HG02981 (cell line): ENCODE results near the gene ATP8B4.

Experiments
- ATAC-seq: cut with Tn5 transposase; IDR thresholded peaks from one replicate; pipeline ENCODE4 v1.9.1; 2021; ENCODE audit warnings: mild to moderate bottlenecking, moderate library complexity; ENCODE audit not compliant: unreplicated experiment

The ATP8B4 gene

DNA sequence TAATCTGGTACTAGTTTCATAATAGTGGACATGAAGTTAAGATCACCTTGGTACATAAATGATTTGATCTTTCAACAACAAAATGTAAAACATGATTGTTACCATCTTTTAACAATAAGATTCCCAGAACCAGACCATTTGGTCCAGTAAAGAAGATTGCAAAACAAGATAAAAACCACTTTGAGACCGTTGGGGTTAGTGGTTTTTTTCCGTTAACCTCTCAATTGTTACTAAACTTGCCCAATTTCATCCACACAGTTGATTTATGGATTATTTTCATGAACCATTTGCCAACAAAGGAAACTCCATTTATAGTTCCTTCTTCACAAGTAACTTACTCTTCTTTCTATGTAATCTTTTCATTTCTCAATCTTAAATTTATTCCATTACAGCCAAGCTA is 53.8 kb downstream of the ATP8B4 start:
- no peak for ATAC-seq

DNA sequence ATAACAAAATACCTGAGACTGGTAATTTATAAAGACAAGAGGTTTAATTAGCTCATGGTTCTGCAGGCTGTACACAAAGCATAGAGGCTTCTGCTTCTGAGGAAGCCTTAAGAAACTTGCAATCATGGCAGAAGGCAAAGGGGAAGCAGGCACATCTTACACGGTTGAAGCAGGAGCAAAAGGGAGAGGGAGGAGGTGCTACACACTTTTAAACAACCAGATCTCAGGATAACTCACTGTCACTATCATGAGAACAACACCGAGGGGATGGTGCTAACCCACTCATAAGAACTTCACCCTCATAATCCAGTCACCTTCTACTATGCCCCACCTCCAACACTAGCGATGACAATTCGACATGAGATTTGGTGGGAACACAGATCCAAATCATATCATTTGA is 54.4 kb downstream of the ATP8B4 start:
- no peak for ATAC-seq

DNA sequence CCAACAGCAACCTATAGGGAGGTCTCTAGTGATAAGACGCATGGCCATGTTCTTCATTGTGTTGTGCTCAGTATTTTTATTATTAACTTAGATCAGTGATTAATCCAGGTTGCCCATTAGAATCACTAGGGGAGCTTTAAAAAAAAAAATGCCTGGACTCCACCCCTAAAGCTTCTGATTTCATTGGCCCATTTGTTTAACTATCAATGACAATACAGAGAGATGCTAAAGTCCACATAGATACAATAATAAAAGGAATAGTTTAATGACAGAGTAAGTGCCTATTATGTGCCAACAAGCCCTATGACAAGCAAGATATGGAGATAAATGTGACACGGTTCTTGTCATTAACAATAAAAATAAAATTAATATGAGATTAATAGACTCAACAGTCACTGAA is 55.8 kb downstream of the ATP8B4 start:
- no peak for ATAC-seq

DNA sequence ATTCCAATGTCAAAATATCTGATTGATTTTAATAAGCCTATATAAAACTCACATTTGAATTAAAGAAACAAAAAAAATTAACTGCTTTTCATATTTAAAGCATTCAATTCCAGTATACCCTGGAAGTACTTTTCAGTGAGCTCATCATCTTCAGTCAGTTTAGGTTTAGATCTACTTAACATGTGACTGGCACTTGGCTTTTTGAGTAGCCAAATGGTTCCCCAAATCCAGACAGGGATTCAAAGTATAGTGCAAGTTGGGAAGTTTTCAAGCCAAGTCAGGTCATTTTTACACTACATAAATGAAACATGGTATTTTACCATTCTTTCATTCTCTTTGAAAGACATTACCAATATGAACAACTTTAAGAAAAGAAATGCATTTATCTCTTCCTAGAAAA is 57.5 kb downstream of the ATP8B4 start:
- ATAC-seq = no peak

DNA sequence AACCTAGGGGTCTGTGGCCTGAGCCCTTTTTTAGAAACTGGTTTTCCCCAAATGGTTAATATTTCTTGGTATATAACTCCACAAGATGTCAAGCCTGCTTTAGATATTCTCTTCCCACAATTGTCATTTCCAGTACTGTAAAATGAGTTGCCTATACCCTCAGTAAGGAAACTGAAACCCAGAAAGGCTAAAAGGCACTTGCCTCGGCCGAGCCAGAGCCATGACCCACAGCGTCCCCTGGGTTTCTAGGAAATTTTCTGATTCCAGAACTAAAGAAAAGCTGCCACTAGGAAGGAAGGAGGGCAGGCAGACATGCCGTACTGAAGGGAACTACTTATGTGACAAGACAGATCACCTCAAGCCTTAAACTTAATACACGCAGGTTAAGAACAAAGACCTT is 59.1 kb downstream of the ATP8B4 start:
- no peak for ATAC-seq

DNA sequence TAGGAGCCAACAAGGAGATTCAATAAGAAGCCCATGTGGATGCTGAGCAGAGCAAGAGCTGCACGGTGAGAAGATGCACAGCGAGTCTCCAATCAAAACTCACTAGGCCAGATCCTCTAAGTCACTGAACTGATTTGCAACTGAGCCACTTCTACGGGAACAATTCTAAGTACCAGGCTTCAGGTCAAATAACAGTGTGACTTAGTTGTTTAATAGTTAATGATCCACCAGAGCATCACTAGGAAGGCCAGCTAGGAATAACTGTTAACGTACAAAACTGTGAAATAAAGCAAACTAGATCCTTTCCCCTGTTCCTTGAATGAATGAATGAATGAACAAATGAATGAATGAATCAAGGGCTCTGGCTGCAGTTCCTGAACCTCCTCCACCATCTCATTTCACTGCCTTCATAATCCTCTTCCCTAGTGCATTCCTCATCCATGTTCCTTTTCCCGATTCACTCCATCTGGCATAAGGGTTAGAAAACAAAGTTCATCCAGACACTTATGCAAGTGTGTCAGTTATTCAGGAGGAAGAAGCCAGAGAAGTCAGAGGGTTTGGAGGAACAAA is 59.7 kb downstream of the ATP8B4 start:
- no peak for ATAC-seq

DNA sequence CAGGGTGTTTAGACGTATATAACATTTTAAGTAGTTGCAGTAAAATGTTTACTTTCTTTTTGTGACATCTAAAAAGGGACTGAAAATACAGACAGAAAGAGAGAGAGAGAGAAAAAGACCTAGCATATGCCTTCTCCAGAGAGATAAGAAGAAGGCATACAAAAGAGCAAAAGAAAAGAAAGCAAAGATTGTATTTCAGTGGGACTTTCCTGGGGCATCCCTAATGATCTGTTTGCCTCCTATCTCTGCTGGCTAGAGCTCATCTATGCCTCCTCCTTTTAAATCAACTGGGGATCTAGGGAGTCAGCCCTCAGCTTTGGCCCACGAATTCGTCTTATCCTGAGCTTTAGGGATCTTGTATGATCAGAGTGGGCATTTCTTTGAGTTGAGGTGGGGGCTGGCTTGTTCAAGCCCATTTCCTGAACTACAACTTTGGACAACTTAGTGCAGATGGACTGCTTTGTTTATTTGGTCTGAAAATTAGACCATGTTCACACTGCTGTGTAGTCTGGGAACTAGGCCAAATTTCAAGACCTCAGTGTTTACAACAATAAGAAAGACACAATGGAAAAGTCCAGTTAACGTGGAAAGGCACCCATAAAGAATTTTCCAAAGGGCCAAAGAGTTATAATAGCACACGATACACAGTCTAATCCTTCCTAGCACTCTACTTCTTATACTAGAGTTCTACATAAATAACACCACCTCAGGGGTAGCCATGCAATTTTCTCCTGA is 61.0 kb downstream of the ATP8B4 start:
- no peak for ATAC-seq

DNA sequence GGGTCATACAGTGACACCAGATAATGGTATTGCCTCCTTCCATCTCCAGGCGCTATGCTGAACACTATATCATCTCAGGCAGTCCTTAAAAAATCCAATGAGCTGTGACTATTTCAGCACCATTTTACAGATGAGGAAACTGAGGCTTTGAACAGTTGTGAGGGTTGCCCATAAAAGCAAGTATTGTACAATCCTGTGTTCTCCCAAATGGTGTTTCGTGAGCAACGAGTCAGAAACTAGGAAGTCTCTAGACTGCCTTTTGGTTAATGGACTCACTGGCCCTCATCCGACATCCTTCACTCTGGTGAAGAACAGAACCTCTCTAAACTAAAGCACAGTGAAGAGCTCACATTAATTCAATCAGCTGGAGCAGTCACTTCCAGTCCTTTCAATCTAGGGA is 61.8 kb downstream of the ATP8B4 start:
- no peak for ATAC-seq

DNA sequence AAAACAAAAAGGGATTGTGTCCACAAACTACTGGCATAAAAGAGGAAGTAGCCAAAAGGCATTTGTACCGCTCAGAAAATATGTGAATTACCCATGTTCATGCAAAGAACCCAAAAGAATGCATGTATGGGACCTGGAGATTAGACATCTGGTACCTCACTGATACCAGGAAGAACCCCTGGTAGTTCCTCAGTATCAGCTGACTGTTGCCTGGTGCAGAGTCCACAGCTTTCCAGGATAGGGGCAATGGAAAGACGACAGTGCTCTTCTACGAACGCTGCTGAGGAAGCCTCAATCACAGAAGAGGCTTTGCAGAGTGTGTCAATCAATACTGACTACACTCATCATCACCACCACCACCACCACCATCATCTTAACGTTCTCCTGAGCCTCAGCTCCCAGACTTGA is 63.3 kb downstream of the ATP8B4 start:
- no peak for ATAC-seq

DNA sequence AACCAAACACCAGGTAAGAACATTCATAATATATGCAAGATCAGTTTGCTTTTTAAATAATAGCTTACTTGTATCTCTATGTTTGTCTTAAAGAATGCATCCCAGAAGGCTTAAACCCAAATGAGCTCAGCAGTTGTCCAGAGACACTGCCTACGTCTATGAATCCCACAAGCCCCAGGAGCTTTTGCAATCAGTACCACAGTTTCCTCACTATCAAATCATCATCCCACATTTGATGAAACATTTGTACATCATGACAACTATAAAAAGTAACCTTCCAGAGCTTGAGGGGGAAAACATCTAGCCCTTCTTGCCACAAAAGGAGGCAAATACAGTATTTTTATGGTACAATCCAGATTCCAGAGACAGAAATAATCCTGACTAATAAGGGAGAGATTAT is 63.7 kb downstream of the ATP8B4 start:
- no peak for ATAC-seq

DNA sequence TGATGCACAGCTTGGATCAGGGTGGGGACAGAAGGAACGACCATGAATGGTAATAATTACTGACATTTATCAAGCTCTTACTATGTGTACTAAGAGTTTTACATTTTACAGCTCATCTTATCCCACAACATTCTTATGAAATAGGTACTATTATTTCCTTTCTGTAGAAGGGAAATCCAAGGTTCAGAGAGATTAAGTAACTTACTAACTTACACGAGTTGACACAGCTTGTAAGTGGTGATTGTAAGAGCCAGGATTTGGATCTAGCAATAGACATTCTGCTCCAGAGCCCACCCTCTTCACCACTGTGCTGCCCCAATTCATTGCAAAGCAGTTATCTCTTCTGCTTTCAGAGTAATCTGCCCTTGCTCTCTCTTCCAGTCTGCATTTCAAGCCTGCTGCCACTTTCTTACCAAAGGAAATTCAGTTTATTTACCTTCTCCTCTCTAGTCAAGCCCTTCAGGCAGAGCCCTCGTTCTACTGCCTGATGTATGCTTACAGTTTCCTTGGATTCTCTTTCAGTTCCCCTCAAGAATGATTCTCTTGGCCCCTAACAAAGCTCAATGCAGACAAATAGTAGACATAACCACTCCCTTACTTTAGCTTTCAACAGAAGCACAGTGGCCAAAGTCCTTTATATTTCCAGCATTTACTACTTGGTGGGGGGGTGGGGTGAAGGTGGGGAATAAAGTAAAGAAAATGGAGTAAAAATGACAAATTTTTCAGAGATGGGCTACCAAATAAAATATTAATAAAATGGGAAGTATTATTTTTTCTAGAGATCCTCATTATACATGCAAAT is 65.8 kb downstream of the ATP8B4 start:
- ATAC-seq = no peak

DNA sequence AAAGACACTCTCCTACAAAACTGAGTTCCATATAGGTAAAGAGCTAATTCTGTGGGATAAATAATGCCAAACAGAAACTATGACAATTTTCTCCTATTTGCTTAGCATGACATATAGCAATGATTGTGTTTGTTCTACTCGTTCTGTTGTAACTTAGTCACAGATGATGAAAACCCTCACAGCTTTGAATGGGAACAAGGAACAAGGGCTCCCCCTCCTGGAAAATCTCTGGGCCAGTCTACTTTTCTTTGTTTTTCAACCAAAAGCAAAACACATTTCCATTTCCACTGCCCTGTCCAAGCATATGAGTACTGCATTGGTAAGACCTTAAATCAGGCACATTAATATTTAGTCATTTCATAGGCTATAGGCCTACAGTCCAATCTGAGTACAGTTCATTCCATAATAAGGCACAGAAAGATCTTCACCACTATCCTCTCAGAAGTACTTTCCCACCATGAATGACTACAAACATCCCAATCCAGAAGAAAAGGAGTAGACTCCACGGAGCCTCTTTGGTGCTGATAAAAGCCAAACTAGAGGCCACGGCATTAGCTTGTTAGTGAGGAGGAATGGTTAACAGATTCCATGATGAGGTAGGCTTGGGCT is 67.1 kb downstream of the ATP8B4 start:
- ATAC-seq = no peak

DNA sequence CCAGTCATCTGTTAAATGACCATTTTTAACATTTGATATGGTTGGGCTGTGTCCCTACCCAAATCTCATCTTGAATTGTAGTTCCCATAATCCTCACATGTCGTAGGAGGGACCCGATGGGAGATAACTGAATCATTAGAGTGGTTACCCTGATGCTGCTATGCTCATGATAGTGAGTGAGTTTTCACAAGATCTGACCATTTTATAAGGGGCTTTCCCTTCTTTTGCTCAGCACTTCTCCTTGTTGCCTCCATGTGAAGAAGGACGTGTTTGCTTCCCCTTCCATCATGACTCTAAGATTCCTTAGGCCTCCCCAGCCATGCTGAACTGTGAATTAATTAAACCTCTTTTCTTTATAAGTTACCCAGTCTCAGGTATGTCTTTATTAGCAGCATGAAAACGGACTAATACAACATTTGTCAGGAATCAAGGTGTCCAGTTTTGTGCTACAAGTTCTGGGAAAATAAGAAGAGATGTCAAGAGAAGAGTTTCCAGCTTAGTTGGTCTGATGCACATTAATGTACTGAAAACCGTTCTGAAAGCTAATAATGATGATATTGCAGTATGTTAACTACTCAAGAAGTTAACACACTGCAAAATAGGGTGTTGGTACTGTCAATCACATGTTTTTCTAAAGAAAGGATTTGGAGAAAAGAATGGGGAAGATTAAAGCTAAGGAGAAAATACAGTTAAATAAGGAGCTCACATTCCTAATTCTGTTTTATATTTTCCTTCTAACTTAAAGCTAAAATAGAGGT is 67.9 kb downstream of the ATP8B4 start:
- ATAC-seq = no peak

DNA sequence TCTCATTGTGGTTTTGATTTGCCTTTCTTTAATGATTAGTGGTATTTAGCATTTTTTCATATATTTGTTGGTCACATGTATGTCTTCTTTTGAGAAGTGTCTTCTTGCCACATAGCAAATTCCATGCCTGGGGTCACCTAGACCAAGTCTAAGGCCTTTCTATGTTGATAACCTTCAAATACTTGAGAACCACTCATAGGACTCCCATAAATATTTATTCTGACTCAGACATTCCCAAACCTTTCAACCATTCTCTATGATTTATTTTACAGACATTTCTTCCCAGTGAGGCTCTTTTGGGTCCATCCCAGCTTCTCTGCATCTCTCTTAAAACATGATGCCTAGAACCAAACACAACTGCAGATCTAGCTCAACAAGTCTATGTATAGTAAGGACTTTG is 69.2 kb downstream of the ATP8B4 start:
- no peak for ATAC-seq

DNA sequence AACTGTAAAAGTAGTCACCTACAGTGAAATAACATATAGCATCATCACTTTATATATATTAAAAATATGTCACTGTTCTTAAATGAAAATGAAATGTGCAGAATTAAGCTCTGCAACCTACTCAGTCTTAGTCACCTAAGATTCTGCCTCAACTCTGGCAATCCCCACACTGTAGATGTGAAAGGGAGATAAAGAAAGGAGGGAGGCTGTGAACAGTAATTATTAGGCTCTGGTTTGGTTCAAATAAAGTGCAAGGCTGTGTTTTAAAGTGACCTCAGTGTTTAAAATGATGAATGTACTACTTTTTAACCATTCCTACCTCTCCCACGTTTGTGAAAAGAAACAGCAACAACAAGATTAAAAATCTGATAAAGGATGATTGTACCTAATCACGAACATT is 72.2 kb downstream of the ATP8B4 start:
- ATAC-seq = no peak

DNA sequence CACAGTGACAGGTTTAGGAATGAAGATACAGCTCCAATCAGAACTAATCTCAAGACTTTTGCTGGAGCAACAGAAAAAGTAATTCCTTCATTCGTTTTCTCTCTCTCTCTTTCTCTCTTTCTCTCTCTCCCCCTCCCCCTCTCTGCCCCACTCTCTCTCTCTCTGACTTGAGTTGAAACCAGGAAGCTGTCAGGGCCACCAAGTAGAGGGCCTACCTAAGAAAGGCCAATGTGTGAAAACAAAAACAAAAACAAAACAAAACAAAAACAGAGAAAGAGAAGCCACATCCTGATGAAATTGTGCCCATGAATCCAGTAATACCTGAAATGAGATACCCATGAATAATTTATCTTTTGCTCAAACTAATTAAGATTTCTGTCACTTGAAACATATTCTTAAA is 72.9 kb downstream of the ATP8B4 start:
- ATAC-seq = no peak

DNA sequence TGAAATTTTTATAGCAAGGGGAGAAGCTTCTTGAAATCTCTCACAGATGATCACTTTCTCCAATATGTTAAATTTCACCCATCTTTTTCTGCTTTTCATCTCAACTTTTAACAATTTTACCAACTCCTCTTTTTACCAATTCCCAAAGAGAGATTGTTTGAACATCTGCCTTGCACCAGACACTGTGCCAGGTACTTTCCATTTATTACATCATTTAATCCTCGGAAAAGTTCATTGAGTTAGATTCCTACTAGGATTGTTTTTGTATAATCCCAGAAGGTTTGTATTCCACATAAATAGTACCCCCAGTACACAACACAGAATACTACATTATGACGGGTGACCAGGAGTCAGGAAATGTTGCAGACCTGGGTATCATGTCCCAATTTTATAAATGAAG is 74.1 kb downstream of the ATP8B4 start:
- no peak for ATAC-seq

DNA sequence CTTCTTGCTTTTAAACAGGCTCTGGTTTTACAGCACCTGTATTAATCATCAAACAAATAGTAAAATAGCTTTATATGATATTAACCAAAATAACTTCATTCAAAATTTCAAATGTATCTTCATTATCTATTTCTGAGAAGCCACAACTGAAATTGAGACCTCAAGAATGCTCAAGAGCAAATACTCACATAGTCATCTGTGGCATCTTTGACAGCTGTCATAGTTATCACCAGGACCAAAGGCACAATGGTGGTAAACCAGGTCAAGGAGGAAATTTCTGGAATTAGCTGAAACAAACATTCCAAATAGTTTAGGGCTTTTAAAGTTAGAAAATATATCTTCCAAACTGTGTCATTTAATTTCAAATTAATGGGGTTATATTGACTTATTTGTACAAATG is 74.6 kb downstream of the ATP8B4 start:
- ATAC-seq = no peak

DNA sequence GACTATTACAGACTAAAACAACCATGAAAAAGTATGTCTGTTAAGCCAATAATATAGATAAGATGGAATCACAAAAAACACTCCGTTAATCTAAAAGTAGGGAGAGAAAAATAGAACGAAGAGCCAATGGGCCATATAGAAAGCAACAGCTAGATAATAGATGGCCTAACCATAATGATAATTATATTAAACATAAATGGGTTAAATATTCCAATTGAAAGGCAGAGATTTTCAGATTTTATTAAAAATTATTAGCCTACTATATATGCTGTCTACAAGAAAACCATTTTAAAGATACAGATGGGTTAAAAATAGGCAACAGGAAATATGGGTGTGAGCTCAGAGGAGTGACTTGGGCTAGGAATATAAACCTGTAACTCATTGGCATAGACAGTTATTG is 76.3 kb downstream of the ATP8B4 start:
- no peak for ATAC-seq

DNA sequence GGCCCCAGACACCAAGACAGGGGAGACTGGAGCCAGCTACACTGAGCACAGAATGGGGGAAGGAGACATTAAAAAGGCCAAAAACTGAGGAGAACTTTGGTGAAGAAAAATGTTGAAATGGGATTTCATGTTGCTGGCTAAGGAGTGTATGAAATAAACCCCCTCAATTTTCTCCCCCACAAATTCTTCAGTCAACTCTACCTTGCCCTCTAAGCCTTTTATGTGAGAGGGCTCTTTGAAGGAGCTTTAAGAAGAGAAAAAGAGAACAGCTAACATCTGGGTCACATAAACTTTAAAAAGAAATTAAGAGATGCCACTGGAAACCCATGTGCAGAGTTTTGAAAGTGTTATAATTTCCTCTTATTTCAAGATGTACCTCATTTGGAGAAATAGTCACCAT is 88.6 kb downstream of the ATP8B4 start:
- no peak for ATAC-seq

DNA sequence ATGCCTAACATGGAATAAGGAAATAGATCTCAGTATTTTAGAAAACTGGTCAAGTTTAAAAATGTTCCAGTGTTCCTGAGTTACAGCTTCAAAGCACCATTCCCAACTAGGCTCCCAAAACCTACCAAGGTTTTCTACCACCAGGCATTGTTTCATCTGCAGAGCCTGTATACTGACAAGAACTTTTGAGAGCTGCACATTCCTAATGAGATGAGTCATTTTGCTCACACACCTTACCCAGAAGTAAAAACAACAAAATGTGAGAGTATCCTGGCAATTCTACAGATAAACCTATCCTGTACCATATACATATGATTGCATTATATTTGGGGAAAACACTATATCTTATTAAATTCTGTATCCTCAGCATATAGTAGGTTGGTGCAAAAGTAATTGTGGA is 90.7 kb downstream of the ATP8B4 start:
- no peak for ATAC-seq
